DMS53 treated with DMSO at 0.1 percent for 48 hours (cell line): ENCODE data around the gene KCNQ2.

Experiments used
- DNase-seq: peaks from one replicate; lab custom pipeline; 2025; ENCODE audit not compliant: unreplicated experiment; lab: John Stamatoyannopoulos, UW

Gene KCNQ2

DNA sequence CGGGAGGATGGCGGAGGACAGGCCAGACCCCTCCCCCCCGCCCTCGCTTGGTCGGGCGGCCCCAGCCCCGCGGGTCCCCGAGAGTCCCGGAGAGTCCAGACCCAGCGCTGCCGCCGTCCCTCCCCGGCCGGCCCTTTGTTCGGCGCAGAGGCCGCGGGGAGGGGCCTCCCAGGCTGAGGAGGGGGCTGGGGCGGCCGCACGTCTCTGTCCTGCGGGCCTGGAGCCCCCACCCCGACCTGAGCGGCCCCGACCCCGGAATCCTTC, 806 bp downstream of the KCNQ2 start:
- DNase-seq, result no peak

DNA sequence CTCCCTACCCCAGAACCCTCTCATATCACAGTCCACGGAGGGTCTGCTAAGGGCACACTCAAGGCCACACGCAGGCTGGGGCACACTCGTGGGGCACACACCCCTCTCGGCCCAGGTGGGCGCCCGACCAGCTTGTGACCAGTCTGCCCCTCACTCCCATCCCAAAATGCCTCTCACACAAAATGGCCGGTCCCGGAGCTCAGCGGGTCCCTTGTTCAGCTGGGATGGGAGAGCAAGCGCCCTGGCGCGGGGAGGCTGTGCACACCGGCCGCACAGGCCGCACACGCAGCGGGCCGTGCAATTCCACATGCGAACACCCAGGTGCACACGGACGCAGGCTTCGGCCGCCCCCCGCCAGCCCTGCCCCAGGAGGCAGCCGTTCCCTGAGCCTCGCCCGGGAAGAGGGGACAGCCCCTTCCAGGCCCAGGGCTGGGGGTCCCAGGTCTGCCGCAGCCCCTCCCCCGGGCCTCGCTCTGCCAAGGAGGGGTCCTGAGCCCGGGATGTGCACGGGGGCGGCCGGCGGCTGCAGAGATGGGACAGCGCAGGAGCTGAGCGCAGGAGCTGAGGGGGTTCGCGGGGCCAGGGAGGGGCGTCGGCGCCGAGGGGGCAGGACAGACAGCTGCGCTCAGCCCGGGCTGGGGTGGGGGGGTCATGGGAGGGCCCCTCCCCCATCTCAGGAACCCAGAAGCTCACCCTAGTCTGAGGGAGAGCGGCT, 1.3 kb downstream of the KCNQ2 start:
- no peak for DNase-seq

DNA sequence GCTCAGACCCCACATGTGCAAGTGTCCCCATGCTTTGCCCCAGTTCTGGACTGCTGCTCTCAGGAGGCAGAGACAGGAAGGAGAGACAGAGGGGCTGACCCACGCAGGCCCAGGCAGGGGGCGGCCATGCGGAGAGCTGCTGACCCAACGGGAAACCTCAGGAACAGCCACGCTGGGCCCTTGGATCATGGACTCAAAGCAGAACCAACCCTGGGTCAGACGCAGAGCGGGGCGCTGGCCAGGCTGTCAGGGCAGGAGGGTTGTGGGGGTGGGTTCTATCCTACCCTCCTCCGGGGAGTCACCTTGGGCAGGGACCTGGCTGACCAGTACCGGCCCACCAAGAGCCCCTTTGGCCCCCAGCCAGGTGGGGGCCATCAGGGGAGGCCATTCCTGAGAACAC, 2.0 kb downstream of the KCNQ2 start:
- no peak for DNase-seq

DNA sequence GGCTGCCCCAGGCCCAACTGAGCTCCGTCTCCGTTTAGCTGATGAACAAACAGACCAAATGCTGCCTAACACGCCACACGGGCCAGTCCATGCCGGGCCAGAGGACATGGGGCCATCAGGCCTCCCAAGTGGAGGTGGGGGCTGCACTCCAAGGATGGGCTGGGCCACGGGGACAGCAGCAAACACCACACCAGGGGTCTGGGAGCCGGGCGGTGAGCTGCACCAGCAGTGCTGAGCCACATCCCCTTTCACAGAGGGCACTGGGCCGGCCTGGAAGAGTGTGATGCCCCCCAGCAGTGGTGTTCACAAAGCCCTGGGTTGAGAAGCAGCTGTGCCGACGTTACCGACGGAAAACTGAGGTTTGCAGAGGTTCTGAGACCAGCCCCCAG, 2.7 kb downstream of the KCNQ2 start:
- DNase-seq, result no peak

DNA sequence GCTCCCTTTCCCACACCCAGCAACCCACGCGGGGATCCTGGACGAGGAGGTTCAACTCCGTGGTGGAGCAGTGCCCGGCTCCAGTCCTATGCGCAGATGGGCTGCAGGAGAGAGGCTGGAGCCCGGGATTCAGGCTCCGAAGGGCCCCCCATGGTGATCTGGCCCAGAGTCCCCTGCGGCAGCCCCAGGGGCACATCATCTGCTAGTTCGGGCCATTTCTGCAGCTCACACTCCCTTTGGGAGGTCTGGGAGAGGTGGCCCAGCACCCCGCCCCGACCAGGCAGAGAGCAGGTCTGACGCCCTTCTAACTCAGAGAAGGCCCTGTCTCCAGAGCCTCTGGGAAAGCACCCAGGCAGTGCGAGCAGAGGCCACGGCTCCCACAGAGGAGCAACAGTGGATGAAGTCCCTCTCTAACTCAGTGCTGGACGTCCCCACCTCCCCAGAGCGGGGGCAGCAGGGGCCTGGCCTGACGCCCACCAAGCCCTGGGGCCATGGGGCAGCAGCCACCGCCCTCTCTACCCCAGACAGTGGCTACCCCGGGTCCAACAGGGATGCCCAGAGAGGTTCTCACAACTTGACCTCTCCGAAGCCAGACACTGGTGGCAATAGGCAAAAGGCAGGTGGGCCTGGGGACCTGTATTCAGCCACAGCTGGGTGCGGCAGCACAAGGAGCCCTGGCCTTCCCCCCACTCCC, 3.3 kb downstream of the KCNQ2 start:
- no peak for DNase-seq

DNA sequence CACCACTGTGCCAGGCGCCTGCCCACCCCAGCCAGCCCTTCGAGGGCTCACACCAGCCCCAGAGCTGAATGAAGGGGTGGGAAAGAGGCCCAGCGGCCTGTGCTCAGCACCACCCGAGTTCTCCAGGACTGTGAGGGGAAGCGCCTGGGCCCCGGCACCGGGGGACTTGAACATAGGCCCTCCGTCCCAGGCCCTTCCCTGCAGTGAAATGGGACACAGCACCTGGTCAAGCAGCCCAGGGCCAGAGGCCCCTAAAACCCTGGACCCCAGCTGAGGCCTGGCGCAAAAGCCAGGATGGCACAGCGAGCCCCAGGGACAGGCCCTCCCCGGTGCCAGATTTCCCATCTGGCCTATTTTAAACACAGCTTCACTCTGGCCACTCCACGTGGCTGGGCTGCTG, 4.0 kb downstream of the KCNQ2 start:
- DNase-seq, result no peak

DNA sequence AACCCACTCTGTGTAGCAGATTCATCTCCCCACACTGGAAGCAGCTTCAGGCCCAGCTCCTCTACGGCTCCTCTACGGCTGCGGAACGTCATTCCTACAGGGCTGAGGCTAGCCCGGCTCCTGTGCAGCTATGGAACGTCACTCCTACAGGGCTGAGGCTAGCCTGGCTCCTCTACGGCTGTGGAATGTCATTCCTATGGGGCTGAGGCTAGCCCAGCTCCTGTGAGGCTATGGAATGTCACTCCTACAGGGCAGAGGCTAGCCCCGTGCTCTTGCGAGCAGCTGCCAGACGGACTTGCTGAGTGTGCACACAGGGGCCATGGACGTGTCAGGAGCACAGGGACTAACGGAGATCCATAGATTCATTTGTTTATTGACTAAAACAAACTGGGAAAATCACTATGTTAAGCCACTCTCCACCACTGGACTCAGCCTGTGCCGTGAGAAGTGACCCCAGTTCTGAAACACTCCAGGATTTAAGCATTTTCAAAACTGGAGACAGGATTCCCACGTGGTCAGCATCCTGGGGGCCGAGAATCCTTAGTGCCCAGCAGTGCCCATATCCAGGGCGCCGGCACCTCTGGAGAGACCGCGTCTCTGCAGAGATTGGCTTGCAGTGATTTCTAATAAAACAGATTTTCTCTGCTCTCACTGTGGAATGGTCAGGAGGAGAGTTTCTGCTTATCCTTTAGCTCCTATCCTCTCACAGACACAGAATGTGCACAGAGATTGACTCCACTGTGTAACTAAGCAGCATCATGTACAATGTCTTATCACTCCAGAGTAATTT, 5.0 kb downstream of the KCNQ2 start:
- no peak for DNase-seq

DNA sequence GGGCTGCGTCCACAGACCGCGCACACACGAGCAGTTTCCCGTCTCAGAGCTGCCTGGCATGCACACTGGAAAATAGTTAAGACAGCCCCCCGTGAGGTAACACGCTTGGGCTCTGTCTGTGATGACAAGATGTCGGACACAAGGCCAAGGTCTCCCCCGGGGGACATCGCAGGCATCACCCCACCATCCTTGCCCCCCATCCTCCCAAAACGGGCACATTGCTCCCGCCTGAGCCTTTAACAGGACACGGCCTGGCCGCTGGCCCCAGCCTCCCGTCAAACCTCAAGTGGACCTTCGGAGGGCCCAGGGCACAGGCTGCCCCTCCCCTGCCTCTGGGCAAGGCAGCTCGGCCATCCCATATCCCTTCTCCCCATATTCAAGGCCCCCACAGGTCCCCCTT, 5.6 kb downstream of the KCNQ2 start:
- no peak for DNase-seq

DNA sequence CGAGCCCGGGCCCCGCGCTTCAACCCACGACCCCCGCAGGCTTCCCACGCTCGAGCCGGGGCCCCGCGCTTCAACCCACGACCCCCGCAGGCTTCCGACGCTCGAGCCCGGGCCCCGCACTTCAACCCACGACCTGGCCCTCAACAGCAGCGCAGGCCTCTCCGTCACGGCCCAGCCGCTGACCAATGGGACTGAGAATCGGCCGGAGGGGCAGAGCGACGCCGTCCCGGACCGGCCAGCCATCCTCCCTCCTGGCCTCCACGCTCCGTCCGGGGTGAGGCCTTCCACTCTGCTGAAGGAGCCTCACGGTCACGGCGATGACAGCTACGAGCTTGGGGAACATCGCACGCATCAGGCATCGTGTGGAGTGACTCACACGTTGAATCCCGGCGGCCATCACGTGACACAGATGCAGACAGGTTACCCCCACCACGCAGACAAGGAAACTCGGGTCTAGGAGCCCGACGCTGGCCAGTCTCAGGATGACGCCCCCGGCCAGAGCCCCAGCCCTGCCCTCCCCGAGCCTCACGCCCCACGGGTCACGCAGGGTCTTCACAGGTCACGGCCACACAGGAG, 6.1 kb downstream of the KCNQ2 start:
- no peak for DNase-seq

DNA sequence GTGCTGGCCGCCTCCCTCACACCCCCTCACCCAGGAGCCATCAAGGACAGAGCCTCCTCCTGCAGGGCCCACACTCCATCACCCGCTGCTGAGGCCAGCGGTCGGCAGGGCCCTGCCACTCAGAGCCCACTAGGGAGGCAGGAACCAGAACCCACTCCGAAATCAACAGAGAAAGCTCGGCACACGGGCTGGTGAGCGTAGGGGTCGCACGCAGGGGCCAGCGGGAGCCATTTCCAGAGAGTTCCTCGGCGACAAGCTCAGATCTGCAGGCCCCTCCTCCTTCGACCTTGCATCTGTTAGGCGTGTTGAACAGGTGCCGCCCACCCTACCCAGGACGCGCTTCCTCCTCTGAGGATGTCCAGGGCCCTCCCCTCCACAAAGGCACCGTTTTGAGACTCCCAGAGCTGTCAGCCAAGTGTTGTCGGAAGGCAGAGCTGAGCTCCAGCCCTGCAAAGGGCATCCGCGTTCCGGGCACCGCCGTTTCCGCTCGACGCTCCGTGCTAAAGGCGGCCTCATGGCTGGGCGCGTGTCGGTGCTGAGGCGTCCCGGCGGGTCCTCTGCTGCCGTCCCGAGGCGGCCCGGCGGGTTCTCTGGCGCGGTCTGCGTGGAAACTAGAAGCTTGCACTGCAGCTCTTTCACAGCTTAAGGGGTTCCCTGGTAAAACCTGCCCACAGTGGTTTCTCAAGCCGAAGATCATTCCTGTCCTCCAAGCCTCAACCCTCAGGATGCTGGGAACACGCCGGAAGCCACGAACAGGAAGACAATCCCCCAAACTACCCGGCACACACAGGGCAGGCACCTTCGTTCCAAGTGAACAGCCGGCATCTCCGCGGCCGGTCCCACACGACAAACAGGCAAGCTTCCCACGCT, 6.8 kb downstream of the KCNQ2 start:
- DNase-seq, result no peak

DNA sequence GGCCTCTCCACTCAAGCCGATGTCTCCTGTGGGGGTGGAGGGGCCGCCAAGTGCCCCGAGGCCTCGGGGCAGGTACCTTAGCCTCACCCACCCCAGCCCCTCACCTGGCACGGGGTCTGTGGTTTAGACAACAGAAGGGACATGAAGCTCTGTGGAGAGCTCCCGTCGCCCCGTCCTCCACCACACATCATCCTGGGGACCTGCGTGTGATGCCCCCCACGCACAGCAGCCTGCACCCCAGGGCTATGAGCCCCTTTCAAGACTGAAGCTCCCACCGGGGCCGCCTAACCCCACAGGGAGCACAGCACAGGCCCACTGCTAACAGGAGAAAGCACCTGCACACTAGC, 8.2 kb downstream of the KCNQ2 start:
- DNase-seq, result no peak

DNA sequence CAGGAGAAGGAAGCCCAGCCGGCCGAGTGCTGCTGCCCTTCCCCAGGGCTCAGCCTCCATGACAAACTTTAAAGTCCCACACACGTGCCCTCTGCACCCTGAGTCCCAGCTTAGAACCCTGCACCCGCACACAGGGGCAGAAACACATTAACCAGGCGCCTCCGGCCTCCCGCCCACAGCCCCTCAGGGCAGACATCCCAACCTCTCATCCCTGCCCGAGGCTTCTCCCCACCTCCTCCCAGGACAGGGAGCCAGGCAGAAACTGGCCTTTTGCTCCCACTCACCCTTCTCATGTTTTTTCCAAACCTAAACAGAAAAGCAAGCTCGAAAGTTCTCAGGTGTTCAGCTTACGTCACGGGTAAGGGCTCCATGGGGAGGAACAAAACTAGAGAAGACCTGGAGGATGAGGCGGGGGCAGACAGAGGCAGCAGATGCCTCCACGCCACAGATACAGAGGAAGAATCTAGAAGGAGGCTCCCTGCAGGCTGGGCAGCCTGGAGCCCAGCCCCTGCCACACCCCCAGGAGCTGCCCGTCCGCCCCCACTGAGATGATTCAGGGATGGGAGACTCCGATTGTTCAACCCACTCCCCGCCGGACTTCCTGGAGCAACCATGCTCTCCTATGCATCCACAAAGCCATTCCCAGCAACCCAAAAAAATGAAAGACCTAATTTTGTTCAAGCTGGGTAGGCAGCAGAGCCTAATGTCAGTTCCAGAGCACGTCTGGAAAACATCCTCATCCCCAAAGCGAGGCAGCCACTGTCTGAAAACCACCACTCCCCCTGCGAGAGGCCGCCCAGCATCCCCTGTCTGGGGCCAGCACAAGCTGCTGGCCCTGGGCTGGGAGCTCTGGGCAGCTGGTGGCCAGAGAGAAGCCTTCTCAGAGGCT, 8.8 kb downstream of the KCNQ2 start:
- no peak for DNase-seq

DNA sequence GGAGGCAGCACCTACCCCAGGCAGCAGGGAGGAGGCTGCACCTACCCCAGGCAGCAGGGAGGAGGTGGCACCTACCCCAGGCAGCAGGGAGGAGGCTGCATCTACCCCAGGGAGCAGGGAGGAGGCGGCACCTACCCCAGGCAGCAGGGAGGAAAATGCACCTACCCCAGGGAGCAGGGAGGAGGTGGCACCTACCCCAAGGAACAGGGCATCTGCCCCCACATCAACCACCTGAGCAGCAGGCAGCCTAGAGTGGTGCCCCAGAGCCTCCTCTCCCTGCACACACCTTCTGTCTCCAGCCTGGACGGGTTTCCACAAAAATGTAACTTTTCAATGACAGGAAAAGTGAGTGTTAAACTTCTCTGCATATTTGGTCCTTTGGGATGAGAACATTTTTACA, 10.2 kb downstream of the KCNQ2 start:
- DNase-seq, result no peak

DNA sequence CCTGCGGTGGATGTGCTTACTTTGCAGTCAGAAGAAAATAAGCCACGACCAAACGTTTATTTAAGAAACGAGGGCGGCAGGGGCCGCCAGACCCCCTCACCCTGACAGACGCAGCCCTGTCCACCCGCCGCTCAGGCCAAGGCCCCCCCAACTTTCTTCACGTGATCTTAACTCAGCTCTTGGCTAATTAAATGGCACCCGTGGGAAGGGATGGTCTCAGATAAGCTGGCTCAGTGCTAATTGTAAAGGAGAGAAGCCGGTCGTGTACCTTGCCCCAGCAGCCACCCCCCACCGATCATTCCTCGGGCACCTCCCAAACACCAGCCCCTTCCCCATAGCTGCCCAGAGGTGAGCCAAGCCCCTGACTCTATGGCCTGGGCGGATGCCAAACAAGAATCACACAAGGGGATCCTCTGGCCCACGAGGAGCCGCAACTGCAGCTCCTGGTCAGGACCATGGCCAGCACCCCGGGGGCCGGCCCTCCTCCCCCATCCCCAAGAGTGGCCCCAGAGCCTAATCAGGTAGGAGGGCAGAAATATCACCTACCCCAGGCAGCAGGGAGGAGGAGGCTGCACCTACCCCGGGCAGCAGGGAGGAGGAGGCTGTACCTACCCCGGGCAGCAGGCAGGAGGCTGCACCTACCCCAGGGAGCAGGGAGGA, 11.2 kb downstream of the KCNQ2 start:
- no peak for DNase-seq

DNA sequence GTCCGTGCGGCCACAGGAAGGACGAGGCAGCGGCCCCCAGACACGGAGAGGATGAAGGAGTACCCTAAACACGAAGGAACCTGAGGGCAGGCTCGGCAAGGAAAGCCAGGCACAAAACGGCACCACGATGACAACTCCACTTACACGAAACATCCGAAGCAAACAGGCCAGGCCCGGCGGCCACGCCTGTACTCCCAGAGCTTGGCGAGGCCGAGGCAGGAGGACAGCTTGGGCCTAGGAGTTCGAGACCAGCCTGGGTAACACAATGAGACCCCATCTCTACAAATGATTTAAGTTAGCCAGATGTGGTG, 13.4 kb downstream of the KCNQ2 start:
- no peak for DNase-seq

DNA sequence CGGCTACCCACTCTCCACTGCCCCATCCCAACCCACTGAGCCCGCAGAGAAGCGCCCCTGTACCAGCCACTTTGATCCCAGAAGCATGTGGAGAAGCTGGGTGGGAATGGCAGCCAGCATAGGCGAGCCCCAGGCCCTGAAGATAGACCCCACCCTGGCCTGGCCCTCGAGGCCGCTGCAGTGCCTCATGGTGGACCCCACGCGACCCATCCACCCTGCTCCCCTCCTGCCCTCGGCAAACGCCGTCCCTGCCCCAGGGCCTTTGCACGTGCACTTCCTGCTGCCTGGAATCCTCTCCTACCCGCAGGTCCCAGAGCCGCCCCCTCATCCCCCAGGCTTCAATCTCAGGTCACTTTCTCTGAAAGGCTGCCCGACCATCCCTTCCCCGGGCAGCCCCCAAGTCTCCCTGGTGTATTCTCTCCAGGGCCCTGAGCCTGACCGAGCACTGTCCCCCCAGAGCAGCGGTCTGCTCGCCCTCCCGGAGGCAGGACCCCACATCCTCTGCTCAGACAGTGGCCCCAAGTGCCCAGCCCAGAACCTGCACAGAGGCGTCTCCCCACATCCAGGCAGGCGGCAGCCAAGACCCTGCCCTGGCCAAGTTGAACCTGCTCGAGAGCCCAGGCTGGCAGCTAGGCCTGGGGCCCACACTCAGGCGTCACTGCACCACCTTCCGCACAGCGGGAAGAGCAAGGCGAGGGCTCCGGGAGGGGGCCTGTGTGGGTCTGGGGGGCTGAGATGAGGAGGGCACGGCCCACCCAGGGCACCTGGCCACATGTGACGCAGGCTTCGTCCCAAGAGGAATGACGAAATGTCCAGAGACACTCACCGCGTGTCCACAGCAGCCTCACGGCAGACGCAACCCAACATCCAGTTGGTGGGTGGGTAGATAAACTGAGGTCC, 14.0 kb downstream of the KCNQ2 start:
- no peak for DNase-seq

DNA sequence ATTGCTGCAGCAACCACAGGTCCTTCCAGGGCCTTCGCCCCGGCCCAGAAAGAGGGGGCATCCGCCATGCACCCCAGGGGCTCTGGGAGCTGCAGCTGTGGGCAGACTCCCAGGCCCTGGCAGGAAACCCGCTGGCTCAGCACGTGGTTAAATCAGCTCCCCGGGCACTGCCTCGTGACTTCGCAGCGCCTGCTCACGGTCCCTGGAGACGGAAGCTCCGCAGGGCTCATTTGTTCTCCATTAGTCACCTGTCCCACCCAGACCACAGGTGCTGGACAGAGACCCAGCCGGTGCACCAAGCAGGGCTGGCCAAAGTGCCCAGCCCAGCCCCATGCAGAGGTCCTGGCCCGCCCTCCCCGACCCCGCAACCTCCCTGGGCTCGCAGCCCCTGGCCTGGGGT, 14.7 kb downstream of the KCNQ2 start:
- no peak for DNase-seq

DNA sequence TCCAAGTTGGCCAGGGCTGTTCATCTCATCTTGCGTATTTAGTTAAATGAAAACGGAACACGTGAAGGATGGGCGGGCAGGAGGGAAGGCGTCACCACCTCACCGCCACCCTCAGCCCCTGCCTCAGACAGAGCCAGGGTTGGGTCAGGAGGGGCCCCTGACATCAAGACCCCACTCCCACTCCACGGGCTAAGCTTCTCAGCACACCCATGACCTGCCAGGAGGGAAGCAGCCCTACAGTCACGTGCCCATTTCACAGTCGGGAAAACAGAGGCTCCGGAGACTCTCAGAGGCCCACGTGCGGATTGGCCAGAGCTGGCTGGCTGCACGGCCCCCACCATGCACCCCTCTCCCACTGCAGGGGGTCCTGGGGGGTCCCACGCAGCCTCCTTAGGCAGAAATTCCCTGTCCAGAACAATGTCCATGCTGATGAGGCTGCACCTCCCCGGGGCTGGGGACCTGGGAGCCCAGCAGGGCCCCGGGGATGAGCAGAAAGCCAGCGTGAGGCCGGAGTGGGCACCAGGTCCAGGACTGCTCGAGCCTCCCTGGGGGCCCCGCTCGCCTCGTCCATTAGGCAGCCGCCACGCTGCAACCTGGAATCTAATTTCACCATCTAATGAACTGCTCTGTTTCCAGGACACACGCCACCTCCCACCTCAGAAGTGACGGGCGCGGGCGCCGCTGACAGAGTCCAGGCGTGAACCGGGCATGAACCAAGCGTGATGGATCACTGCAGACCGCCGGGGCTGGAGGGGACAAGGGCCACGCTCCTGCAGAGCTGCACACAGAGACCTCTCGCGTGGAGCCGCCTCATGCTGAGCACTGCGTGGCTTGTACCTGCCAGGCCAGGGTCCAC, 15.8 kb downstream of the KCNQ2 start:
- DNase-seq, result no peak
